Type B pancreatic cell (in vitro differentiated cells): ENCODE measurements around the gene ERMN. TPM values are rescaled to one million over a fixed set of nuclear protein-coding genes. Genes with fewer than 3 reads are reported as not detected.

Source experiments
- DNase-seq: peaks from one replicate; pipeline ENCODE4 v3.0.0; 2021; ENCODE audit warnings: mixed read lengths; ENCODE audit not compliant: unreplicated experiment; ENCODE audit errors: extremely low spot score
- H3K27ac Mint-ChIP-seq: 2 replicates; pipeline ENCODE4 v1.8.0; 2021; ENCODE audit warnings: mild to moderate bottlenecking, mixed read lengths
- H3K27me3 Mint-ChIP-seq: 2 replicates; pipeline ENCODE4 v1.8.0; 2021; ENCODE audit warnings: mixed read lengths
- H3K36me3 Mint-ChIP-seq: 2 replicates; pipeline ENCODE4 v1.8.0; 2021; ENCODE audit warnings: mixed read lengths
- H3K4me1 Mint-ChIP-seq: one replicate; pipeline ENCODE4 v1.8.0; 2021; ENCODE audit warnings: mixed read lengths; ENCODE audit not compliant: unreplicated experiment
- H3K4me3 Mint-ChIP-seq: 2 replicates; pipeline ENCODE4 v1.8.0; 2021; ENCODE audit warnings: mild to moderate bottlenecking, mixed read lengths
- H3K9me3 Mint-ChIP-seq: 2 replicates; pipeline ENCODE4 v1.8.0; 2021; ENCODE audit warnings: mixed read lengths
- total RNA-seq: library from RNA; stranded (reverse); gene quantifications from 2 replicates; pipeline ENCODE4 v1.2.1, GENCODE V29; 2021; ENCODE audit warnings: low replicate concordance
- TF ChIP-seq, protein P1 (sequence below): fragments of 200-600 bp; sonication (generic); conservative IDR thresholded peaks from 2 replicates; pipeline ENCODE4 v1.5.0; 2021; ENCODE audit warnings: antibody characterized with exemption, mild to moderate bottlenecking

The ERMN gene
- total RNA-seq, 1 donor from 2014 or later: 1.6 TPM

DNA sequence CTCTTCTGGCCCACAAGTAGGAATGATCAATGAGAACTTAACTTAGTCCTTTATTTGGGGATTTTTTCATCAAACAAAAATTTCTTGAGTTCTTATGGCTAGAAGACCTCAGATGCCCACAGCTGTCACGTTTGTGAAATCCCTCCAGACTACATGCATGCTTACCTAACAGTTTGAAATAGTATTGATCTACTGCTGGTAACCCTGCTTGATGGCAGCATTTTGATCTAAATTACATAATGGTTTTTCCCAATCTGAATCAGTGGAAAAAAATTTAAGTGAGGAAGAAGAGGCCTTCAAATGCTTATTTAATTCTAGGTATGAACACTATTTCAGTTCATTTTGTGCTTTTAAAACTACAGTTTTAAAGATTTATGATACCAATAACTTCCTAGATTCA is 13.9 kb downstream of the ERMN start:
- no peak overlapping the region for H3K27ac Mint-ChIP-seq
- no peak overlapping the region for H3K4me3 Mint-ChIP-seq
- H3K4me1 Mint-ChIP-seq: no peaks in the 10 kb centered on the region
- no peaks in the 10 kb centered on the region for H3K9me3 Mint-ChIP-seq
- H3K27me3 Mint-ChIP-seq: peaks cover 4% of the 10 kb centered on the region
- H3K36me3 Mint-ChIP-seq: no peaks in the 10 kb centered on the region
- TF ChIP-seq, protein P1, sequence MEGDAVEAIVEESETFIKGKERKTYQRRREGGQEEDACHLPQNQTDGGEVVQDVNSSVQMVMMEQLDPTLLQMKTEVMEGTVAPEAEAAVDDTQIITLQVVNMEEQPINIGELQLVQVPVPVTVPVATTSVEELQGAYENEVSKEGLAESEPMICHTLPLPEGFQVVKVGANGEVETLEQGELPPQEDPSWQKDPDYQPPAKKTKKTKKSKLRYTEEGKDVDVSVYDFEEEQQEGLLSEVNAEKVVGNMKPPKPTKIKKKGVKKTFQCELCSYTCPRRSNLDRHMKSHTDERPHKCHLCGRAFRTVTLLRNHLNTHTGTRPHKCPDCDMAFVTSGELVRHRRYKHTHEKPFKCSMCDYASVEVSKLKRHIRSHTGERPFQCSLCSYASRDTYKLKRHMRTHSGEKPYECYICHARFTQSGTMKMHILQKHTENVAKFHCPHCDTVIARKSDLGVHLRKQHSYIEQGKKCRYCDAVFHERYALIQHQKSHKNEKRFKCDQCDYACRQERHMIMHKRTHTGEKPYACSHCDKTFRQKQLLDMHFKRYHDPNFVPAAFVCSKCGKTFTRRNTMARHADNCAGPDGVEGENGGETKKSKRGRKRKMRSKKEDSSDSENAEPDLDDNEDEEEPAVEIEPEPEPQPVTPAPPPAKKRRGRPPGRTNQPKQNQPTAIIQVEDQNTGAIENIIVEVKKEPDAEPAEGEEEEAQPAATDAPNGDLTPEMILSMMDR: no peak
- no peak for DNase-seq

DNA sequence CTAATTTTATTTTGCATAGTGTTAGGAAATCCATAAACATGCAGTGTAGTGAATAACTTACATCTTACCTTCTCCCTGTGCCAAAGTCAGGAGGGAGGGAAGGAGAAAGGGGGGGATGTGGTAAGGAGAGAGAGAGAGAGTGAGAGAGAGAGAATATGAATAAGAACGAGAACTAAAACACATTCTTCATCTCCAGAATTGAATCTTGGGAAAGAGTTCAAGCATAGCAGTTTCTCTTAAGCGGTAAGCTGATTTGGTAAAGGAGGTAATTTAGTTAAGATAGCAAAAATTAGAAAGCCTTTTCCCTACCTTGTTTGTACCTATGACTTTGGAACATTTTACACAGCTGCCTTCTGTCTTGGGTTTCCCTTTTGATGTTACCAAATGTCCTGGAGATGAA is 15.7 kb downstream of the ERMN start:
- H3K4me3 Mint-ChIP-seq: no peak overlapping the region
- H3K4me1 Mint-ChIP-seq: no peaks in the 10 kb centered on the region
- TF ChIP-seq, protein P1: no peak
- H3K9me3 Mint-ChIP-seq: no peaks in the 10 kb centered on the region
- H3K27me3 Mint-ChIP-seq: peaks cover 4% of the 10 kb centered on the region
- H3K27ac Mint-ChIP-seq: no peak overlapping the region
- DNase-seq: no peak
- H3K36me3 Mint-ChIP-seq: no peaks in the 10 kb centered on the region

DNA sequence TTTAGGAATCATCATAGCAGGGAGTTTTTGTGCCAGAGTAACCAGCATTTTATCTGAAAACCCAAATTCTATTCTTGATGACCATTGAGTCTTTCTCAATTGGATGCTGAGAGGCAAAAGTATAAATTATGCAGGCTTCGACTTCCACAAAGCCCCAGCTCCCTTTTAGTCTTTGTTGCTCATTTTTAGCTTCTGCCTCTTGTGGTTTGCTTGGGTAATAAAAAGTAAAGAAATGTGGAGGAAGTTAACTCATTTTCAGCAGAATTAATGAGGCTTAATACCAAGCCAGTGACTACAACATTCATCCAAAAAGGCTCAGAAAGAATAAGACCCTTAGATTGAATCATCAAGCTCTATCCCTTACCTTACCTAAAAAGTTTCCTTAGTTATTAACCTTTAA is 18.6 kb downstream of the ERMN start:
- no peaks in the 10 kb centered on the region for H3K36me3 Mint-ChIP-seq
- no peaks in the 10 kb centered on the region for H3K9me3 Mint-ChIP-seq
- peaks cover 8% of the 10 kb centered on the region for H3K4me1 Mint-ChIP-seq
- peaks cover 10% of the 10 kb centered on the region for H3K27me3 Mint-ChIP-seq
- TF ChIP-seq, protein P1: peak; percentile 54
- no peak overlapping the region for H3K4me3 Mint-ChIP-seq
- no peak for DNase-seq
- H3K27ac Mint-ChIP-seq: no peak overlapping the region

DNA sequence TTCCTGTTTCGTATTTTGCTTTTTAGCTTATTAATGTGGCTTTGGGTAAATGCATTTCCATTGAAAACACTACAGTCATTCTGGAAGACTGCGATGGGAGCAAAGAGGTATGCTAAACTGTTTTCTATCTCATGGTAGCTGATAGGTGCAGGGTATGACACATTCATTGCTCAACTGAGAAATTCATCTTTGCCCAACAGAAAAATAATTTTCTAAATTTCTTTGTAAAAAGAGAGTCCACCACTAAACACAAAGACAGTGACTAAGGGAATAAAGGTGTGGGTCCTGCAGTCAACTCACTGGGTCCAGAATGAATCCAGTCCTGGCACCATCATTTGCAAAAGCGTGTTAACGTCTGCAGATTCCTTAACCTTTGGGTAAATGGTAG is 19.9 kb downstream of the ERMN start:
- TF ChIP-seq, protein P1: no peak
- Mint-ChIP-seq H3K27ac (no peak overlapping the region), H3K4me3 (no peak overlapping the region), H3K9me3 (no peaks in the 10 kb centered on the region), H3K27me3 (peaks cover 10% of the 10 kb centered on the region), H3K36me3 (no peaks in the 10 kb centered on the region), H3K4me1 (peaks cover 8% of the 10 kb centered on the region)
- DNase-seq: no peak

DNA sequence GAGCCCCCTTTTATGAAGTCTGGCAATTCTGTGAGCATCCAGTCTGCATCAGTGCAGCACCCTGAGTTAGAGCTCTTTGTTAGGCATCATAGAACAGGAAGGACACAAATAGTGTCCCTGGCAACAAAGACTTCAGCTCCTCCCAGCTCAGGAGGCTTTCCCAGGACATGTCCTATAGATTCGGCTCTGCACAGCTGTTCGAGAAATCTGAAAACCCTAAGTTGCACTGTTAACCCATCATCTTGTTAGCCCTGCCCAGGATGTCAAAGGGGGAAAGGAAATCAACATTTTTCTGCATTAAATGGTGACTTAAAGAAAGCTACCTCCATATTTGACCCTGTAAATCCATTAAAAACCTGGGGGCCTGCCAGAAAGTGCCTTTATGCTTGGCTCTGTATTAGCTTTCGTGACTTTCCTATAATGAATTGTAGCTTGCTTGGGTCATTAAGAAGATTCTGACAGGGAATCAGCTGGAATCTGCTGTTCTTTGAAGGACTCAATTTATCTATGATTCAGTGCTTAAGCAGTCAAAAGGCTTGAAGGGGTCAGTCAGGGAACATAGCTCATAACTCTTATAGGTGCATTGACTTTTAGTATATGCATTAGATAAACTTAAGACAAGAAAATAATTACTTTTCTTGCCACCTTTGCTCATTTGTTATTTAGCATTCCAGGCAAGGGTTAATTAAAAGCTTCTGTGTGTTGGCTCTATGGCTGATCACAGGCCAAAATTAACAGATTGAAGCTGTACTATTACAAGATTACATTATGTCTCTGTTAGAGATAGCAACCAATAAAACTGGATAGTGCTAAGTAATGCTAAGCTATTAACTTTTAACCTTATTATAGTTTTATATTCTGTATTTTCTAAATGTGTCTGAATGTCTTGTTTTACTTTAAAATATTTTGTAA is 20.6 kb downstream of the ERMN start:
- Mint-ChIP-seq H3K9me3 (no peaks in the 10 kb centered on the region), H3K4me1 (peaks cover 8% of the 10 kb centered on the region), H3K36me3 (no peaks in the 10 kb centered on the region), H3K27me3 (peaks cover 10% of the 10 kb centered on the region), H3K4me3 (no peak overlapping the region), H3K27ac (peak overlapping the region; percentile 1)
- TF ChIP-seq, protein P1: no peak
- no peak for DNase-seq
